WTC11 (cell line): Measurements from ENCODE around the gene DNAH9. TPM values are rescaled to one million over a fixed set of nuclear protein-coding genes. Genes with fewer than 3 reads are reported as not detected.

Experiments used
- ATAC-seq: fragments of 200-7000 bp; cut with Tn5 transposase; 2 replicates; pipeline ENCODE4 v1.10.0; 2021; ENCODE audit warnings: mild to moderate bottlenecking, moderate library complexity
- CTCF ChIA-PET: fragments of 300-600 bp; sonication (Branson Sonifier 250); formaldehyde crosslinking; loops from one replicate; lab custom pipeline; 2021; ENCODE audit warnings: antibody characterized with exemption; lab: Charles Lee
- POLR2A ChIA-PET: fragments of 350-600 bp; sonication (Branson Sonifier 250); formaldehyde crosslinking; loops from one replicate; lab custom pipeline; 2021; ENCODE audit warnings: antibody characterized with exemption; lab: Charles Lee
- DNase-seq: peaks from one replicate; pipeline ENCODE4 v3.0.0; 2021; ENCODE audit warnings: low spot score
- H3K27ac Mint-ChIP-seq: 2 replicates; pipeline ENCODE4 v1.8.0; 2021; ENCODE audit warnings: mixed read lengths
- H3K27me3 Mint-ChIP-seq: 2 replicates; pipeline ENCODE4 v1.8.0; 2021; ENCODE audit warnings: low read depth, mild to moderate bottlenecking, moderate library complexity, mixed read lengths
- H3K36me3 Mint-ChIP-seq: 2 replicates; pipeline ENCODE4 v1.8.0; 2021; ENCODE audit warnings: mixed read lengths
- H3K4me1 Mint-ChIP-seq: 2 replicates; pipeline ENCODE4 v1.8.0; 2022; ENCODE audit warnings: mixed read lengths
- H3K4me3 Mint-ChIP-seq: 2 replicates; pipeline ENCODE4 v1.8.0; 2021; ENCODE audit warnings: mild to moderate bottlenecking, moderate library complexity, mixed read lengths
- H3K9me3 Mint-ChIP-seq: 2 replicates; pipeline ENCODE4 v1.8.0; 2021; ENCODE audit warnings: mixed read lengths
- ATF6 ChIP-seq: sonication (generic); formaldehyde crosslinking; IDR thresholded peaks from 2 replicates; pipeline ENCODE4 v1.8.1; 2023; ENCODE audit warnings: mild to moderate bottlenecking, missing genetic modification reagents
- CREB1 ChIP-seq: sonication (generic); formaldehyde crosslinking; IDR thresholded peaks from 2 replicates; pipeline ENCODE4 v1.8.0; 2023; ENCODE audit warnings: mild to moderate bottlenecking, missing genetic modification reagents
- ERG ChIP-seq: fragments of 250-450 bp; sonication (Bioruptor Pico); IDR thresholded peaks from 2 replicates; pipeline ENCODE4 v1.8.0; 2021; ENCODE audit warnings: mild to moderate bottlenecking
- ESRRA ChIP-seq: sonication (generic); formaldehyde crosslinking; IDR thresholded peaks from 2 replicates; pipeline ENCODE4 v1.8.1; 2022; ENCODE audit warnings: mild to moderate bottlenecking, missing genetic modification reagents, borderline replicate concordance
- FOXJ3 ChIP-seq: sonication (generic); formaldehyde crosslinking; IDR thresholded peaks from 2 replicates; pipeline ENCODE4 v1.9.0; 2021; ENCODE audit warnings: missing genetic modification reagents, mild to moderate bottlenecking, borderline replicate concordance
- HMGA2 ChIP-seq: fragments of 250-450 bp; sonication (Bioruptor Pico); IDR thresholded peaks from 2 replicates; pipeline ENCODE4 v1.4.0; 2021; ENCODE audit warnings: mild to moderate bottlenecking, moderate library complexity
- NR1H2 ChIP-seq: sonication (generic); formaldehyde crosslinking; IDR thresholded peaks from 2 replicates; pipeline ENCODE4 v1.9.0; 2021; ENCODE audit warnings: mild to moderate bottlenecking, moderate library complexity, missing genetic modification reagents
- NR2C2 ChIP-seq: sonication (generic); formaldehyde crosslinking; IDR thresholded peaks from 2 replicates; pipeline ENCODE4 v1.8.0; 2022; ENCODE audit warnings: mild to moderate bottlenecking, missing genetic modification reagents
- NR3C1 ChIP-seq: sonication (generic); formaldehyde crosslinking; conservative IDR thresholded peaks from 2 replicates; pipeline ENCODE4 v1.8.1; 2023; ENCODE audit warnings: low read depth, mild to moderate bottlenecking, missing genetic modification reagents
- OVOL2 ChIP-seq: fragments of 250-450 bp; sonication (Bioruptor Pico); IDR thresholded peaks from 2 replicates; pipeline ENCODE4 v1.9.0; 2021; ENCODE audit warnings: mild to moderate bottlenecking, borderline replicate concordance
- TCF7 ChIP-seq: sonication (generic); formaldehyde crosslinking; IDR thresholded peaks from 2 replicates; pipeline ENCODE4 v1.8.0; 2022; ENCODE audit warnings: mild to moderate bottlenecking, low read depth, missing genetic modification reagents, moderate library complexity
- TEAD4 ChIP-seq: sonication (generic); formaldehyde crosslinking; IDR thresholded peaks from 2 replicates; pipeline ENCODE4 v1.8.0; 2022; ENCODE audit warnings: mild to moderate bottlenecking, missing genetic modification reagents
- ZNF138 ChIP-seq: sonication (generic); formaldehyde crosslinking; conservative IDR thresholded peaks from 2 replicates; pipeline ENCODE4 v1.8.1; 2022; ENCODE audit warnings: mild to moderate bottlenecking, moderate library complexity, missing genetic modification reagents
- total RNA-seq: library from RNA; stranded (reverse); gene quantifications from 3 replicates; pipeline ENCODE4 v1.2.3, GENCODE V29; 2021
- TF ChIP-seq, protein P1 (sequence below): sonication (generic); formaldehyde crosslinking; IDR thresholded peaks from 2 replicates; pipeline ENCODE4 v1.8.1; 2022; ENCODE audit warnings: missing genetic modification reagents, borderline replicate concordance
- TF ChIP-seq, protein P2 (sequence below): sonication (generic); formaldehyde crosslinking; IDR thresholded peaks from 2 replicates; pipeline ENCODE4 v1.8.1; 2023; ENCODE audit warnings: mild to moderate bottlenecking, missing genetic modification reagents, borderline replicate concordance
- TF ChIP-seq, protein P3 (sequence below): fragments of 200-600 bp; IDR thresholded peaks from 2 replicates; pipeline ENCODE4 v1.8.0; 2022; ENCODE audit warnings: antibody characterized with exemption

The DNAH9 gene
- total RNA-seq, 1 experiment from 2014 or later, result 0.31 TPM

- TF ChIP-seq, protein P1, sequence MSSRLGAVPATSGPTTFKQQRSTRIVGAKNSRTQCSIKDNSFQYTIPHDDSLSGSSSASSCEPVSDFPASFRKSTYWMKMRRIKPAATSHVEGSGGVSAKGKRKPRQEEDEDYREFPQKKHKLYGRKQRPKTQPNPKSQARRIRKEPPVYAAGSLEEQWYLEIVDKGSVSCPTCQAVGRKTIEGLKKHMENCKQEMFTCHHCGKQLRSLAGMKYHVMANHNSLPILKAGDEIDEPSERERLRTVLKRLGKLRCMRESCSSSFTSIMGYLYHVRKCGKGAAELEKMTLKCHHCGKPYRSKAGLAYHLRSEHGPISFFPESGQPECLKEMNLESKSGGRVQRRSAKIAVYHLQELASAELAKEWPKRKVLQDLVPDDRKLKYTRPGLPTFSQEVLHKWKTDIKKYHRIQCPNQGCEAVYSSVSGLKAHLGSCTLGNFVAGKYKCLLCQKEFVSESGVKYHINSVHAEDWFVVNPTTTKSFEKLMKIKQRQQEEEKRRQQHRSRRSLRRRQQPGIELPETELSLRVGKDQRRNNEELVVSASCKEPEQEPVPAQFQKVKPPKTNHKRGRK (CRISPR knock-in tag), result no peak
- TF ChIP-seq TEAD4 (CRISPR knock-in tag), result no peak
- TF ChIP-seq NR1H2 (CRISPR knock-in tag), result no peak
Measured at GRCh38 chr17:11840831-11841230, 242.6 kb downstream of the DNAH9 start (continued).

DNA sequence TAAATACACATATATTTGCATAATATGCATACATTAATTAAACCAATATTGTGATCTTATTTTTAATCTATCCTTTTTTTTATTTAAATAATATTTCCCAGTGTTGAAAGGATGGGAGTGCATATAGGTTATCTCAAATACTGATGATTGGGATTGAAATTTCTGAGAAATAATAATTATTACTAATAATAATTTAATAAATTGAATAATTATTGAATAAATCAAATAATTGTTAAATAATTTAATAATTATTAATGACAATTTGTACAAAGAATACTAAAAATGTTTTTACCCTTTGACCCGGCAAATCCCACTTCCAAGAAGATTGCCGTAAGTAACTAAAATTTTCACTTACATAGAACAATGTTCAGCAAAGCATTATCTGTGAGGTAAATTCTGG is 250.1 kb downstream of the DNAH9 start:
- ChIA-PET POLR2A (no interaction called here), CTCF (no interaction called here)
- ATAC-seq (no peak), DNase-seq (no peak)
- peaks cover 38% of the 10 kb centered on the region for H3K9me3 Mint-ChIP-seq
- no peak overlapping the region for H3K27ac Mint-ChIP-seq
- peaks cover 3% of the 10 kb centered on the region; the same call in 1 of the 2 replicates for H3K27me3 Mint-ChIP-seq
- no peak overlapping the region for H3K4me3 Mint-ChIP-seq
- peaks cover 27% of the 10 kb centered on the region for H3K36me3 Mint-ChIP-seq
- TF ChIP-seq, protein P2, sequence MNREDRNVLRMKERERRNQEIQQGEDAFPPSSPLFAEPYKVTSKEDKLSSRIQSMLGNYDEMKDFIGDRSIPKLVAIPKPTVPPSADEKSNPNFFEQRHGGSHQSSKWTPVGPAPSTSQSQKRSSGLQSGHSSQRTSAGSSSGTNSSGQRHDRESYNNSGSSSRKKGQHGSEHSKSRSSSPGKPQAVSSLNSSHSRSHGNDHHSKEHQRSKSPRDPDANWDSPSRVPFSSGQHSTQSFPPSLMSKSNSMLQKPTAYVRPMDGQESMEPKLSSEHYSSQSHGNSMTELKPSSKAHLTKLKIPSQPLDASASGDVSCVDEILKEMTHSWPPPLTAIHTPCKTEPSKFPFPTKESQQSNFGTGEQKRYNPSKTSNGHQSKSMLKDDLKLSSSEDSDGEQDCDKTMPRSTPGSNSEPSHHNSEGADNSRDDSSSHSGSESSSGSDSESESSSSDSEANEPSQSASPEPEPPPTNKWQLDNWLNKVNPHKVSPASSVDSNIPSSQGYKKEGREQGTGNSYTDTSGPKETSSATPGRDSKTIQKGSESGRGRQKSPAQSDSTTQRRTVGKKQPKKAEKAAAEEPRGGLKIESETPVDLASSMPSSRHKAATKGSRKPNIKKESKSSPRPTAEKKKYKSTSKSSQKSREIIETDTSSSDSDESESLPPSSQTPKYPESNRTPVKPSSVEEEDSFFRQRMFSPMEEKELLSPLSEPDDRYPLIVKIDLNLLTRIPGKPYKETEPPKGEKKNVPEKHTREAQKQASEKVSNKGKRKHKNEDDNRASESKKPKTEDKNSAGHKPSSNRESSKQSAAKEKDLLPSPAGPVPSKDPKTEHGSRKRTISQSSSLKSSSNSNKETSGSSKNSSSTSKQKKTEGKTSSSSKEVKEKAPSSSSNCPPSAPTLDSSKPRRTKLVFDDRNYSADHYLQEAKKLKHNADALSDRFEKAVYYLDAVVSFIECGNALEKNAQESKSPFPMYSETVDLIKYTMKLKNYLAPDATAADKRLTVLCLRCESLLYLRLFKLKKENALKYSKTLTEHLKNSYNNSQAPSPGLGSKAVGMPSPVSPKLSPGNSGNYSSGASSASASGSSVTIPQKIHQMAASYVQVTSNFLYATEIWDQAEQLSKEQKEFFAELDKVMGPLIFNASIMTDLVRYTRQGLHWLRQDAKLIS (CRISPR knock-in tag), result no peak
- peak; percentile 96 for TF ChIP-seq HMGA2
- H3K4me1 Mint-ChIP-seq, result no peaks in the 10 kb centered on the region

DNA sequence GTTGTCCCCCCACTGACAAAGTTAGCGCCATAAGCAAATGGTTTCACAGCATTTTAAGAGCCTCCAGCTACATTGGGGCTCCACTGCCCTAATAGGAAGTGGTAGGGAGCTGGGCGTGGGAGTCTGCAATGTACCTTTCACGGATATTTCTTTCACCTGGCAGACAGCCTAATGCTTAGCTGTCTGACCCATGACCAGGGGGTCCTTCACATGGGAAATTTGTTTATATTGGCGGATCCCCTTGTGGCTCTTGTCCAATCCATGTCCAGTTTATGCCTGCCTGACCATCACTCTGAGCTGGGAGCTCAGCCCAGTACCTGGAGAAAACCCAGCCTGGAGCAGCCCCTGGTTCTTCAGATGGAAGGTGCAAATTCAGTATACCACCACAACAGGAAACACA is 254.0 kb downstream of the DNAH9 start:
- ATAC-seq, result no peak
- peaks cover 28% of the 10 kb centered on the region for H3K36me3 Mint-ChIP-seq
- no peak overlapping the region for H3K4me3 Mint-ChIP-seq
- CTCF ChIA-PET, result interaction anchor here (1.0 kb wide), 1 partner anchor 109 kb away, joined by 3 read pairs; no protein-coding TSS in a partner anchor
- POLR2A ChIA-PET, result no interaction called here
- DNase-seq, result no peak
- H3K27ac Mint-ChIP-seq, result no peak overlapping the region
- H3K9me3 Mint-ChIP-seq, result peaks cover 57% of the 10 kb centered on the region
- no peak for TF ChIP-seq ERG
- TF ChIP-seq CREB1 (CRISPR knock-in tag), result no peak
- no peak for TF ChIP-seq FOXJ3 (CRISPR knock-in tag)
- TF ChIP-seq OVOL2 (CRISPR knock-in tag), result no peak
- no peak for TF ChIP-seq ATF6
- TF ChIP-seq, protein P3, sequence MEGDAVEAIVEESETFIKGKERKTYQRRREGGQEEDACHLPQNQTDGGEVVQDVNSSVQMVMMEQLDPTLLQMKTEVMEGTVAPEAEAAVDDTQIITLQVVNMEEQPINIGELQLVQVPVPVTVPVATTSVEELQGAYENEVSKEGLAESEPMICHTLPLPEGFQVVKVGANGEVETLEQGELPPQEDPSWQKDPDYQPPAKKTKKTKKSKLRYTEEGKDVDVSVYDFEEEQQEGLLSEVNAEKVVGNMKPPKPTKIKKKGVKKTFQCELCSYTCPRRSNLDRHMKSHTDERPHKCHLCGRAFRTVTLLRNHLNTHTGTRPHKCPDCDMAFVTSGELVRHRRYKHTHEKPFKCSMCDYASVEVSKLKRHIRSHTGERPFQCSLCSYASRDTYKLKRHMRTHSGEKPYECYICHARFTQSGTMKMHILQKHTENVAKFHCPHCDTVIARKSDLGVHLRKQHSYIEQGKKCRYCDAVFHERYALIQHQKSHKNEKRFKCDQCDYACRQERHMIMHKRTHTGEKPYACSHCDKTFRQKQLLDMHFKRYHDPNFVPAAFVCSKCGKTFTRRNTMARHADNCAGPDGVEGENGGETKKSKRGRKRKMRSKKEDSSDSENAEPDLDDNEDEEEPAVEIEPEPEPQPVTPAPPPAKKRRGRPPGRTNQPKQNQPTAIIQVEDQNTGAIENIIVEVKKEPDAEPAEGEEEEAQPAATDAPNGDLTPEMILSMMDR, result no peak
- no peak for TF ChIP-seq TCF7 (CRISPR knock-in tag)
- TF ChIP-seq ESRRA (CRISPR knock-in tag), result no peak
- no peak for TF ChIP-seq NR3C1
- TF ChIP-seq NR2C2 (CRISPR knock-in tag), result no peak
- TF ChIP-seq ZNF138 (CRISPR knock-in tag), result no peak
- TF ChIP-seq, all 79 proteins: peak for 0
- 0 out of 2 replicates have a peak, but pooled peaks cover 1% of the 10 kb centered on the region for H3K27me3 Mint-ChIP-seq
- peaks cover 23% of the 10 kb centered on the region for H3K4me1 Mint-ChIP-seq
